Heart left ventricle (tissue), 13 donors: Measurements from ENCODE around the gene NEMP2.

Source experiments
- POLR2A ChIP-seq, 2 donors: fragments of 450-650 bp; IDR thresholded peaks; one replicate each; pipeline ENCODE4 v1.6.1; 2017; ENCODE audit warnings: antibody characterized with exemption in 2 of 2, mild to moderate bottlenecking in 2 of 2, moderate library complexity in 2 of 2
- TF ChIP-seq, protein P1 (sequence below), 12 donors: fragments of 200-600 bp; sonication (generic) in 4 of 12; IDR thresholded peaks; one replicate each; pipeline versions ENCODE4 v1.5.0 to v1.8.0; 2018 to 2022; ENCODE audit warnings: antibody characterized with exemption in 12 of 12, mild to moderate bottlenecking in 5 of 12
- donor health status: ischemic (EF 13 %, LVEDD 7.1; RV severe dilation, severe dysfunction).
- donor health status: DM: no; HTN: yes; CAD: no.
- donor health status: DM: no; HTN: no; CAD: no.
- donor health status: ischemic (EF 25% LVEDD 6.9; RV normal size, moderate dysfunction).
- donor health status: ischemic (EF 25% LVEDD 5.7; RV mildly dilated, moderate dysfunction).
- donor health status: ischemic (EF 35%, LVEDD 5.7; RV mildly dilated, moderate dysfunction).
- donor health status: nonischemic (EF 11% LVEDD 7.7; RV severe dilation, severe dysfunction).
- donor health status: DM: yes; HTN: yes; CAD: no.
- donor health status: PGD.
- donor health status: ischemic (EF 29% LVEDD 5.4; RV normal size, mild dysfunction).
- donor health status: nonischemic (EF 23%, LVEDD 6.1; RV moderate dilation, normal function).

DNA sequence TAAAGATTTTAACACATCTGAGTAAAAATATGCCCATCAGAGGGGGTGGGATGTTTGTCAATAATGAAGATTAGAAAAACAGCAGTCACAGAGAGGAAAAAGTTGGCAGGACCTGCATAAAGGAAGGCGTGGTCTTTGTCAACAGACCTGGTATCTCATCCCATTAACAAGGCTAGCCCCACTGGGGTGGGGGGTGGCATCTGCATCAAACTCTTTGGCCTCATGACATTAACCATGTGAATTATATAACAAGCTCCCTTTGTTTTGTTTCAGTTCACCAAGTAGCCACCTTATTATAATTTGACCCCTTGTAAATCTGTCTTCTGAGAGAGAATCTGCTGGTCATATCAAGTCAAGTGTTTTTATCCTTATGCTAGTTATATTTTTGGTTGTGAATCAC, 28.8 kb downstream of the NEMP2 start:
- TF ChIP-seq, protein P1, sequence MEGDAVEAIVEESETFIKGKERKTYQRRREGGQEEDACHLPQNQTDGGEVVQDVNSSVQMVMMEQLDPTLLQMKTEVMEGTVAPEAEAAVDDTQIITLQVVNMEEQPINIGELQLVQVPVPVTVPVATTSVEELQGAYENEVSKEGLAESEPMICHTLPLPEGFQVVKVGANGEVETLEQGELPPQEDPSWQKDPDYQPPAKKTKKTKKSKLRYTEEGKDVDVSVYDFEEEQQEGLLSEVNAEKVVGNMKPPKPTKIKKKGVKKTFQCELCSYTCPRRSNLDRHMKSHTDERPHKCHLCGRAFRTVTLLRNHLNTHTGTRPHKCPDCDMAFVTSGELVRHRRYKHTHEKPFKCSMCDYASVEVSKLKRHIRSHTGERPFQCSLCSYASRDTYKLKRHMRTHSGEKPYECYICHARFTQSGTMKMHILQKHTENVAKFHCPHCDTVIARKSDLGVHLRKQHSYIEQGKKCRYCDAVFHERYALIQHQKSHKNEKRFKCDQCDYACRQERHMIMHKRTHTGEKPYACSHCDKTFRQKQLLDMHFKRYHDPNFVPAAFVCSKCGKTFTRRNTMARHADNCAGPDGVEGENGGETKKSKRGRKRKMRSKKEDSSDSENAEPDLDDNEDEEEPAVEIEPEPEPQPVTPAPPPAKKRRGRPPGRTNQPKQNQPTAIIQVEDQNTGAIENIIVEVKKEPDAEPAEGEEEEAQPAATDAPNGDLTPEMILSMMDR (IDR thresholded peaks at IDR 0.05): no peak
- no peak for TF ChIP-seq POLR2A (IDR thresholded peaks at IDR 0.05)
